ENCODE measurements around the gene HOXA10. TPM values are rescaled to one million over a fixed set of nuclear protein-coding genes. Genes with fewer than 3 reads are reported as not detected.

HOXA10 gene
- total RNA-seq, 1 donor from 2014 or later, result 36.7 TPM

DNA sequence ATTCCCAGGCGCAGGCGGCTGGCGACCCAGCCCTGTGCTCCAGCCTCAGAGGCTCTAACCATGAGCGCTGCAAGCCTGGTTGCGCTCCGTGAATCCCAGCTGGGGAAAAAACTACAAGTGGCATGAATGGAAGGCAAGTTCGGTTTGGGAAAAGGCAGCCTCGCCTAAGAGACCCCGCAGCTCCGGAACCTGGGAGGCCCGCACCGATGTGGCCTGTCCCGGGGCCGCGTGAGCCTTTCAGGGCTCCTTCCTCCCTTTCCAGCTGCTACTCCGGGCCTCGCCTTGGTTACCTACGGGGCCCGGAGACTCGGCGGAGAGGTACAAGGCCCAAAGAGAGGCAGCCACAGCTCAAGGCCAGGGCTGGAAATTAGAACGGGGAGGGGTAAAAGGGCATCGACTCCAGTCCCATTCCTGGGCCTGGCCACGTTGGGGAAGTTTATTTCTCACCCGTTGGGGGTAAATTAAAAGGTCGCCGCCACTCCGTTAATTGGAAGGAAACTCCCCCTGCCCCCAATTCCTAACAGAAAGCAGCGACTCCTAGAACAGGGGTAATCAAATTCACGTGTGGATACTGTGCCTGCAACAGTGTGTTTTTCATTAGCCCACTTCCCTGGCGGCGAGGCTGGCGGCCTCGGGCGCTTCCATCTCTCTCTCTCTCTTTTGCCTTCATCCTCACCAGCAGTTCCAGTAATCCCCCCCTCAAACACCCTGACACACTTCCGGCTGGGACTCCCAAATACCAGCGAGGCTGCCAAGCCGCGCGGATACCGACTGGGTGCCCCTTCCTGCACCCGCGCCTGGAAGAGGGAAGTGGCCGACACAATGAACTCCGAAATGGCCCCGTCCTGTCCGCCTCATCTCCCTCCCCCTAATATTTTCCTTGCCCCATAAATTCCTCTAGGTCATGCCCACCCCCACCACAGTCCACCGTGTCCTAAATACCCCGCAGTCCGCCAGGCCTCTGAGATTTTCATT lies 7.3 kb downstream of the HOXA10 start:
- H3K4me3 ChIP-seq (ENCODE audit: low read depth, low read length), result peak overlapping the region; percentile 74
- DNase-seq (ENCODE audit: low read depth), result no peak
- TF ChIP-seq, protein P1, sequence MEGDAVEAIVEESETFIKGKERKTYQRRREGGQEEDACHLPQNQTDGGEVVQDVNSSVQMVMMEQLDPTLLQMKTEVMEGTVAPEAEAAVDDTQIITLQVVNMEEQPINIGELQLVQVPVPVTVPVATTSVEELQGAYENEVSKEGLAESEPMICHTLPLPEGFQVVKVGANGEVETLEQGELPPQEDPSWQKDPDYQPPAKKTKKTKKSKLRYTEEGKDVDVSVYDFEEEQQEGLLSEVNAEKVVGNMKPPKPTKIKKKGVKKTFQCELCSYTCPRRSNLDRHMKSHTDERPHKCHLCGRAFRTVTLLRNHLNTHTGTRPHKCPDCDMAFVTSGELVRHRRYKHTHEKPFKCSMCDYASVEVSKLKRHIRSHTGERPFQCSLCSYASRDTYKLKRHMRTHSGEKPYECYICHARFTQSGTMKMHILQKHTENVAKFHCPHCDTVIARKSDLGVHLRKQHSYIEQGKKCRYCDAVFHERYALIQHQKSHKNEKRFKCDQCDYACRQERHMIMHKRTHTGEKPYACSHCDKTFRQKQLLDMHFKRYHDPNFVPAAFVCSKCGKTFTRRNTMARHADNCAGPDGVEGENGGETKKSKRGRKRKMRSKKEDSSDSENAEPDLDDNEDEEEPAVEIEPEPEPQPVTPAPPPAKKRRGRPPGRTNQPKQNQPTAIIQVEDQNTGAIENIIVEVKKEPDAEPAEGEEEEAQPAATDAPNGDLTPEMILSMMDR (conservative IDR thresholded peaks at IDR 0.05; ENCODE audit: low read depth, low read length), result no peak

DNA sequence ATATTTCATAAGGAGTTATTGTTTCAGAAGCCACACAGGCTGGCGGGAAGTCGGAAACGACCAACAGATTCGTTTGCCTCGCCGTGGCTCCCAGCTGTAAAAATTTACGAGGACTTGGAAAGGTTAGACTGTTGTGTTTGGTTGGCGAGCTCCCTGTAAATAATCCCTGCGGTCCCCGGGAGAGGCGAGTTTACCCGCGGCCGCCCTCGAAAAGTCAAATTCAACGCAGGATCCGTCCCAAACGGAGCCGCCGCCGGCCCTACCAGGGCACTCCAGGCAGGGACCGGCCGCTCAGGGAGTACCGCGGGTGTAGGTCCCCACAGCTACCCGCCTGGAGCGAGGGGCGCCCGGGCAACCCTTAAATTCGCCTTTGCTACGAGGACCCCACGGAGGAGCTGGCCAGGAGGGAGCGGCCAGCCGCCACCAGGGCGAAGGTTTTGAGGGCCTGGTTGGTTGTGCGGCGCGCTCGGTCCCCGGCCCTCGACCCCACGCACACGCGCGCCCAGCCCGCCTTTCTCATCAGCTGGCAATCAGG lies 8.1 kb downstream of the HOXA10 start:
- peak overlapping the region; percentile 74 for H3K4me3 ChIP-seq (ENCODE audit: low read depth, low read length)
- no peak for DNase-seq (ENCODE audit: low read depth)

DNA sequence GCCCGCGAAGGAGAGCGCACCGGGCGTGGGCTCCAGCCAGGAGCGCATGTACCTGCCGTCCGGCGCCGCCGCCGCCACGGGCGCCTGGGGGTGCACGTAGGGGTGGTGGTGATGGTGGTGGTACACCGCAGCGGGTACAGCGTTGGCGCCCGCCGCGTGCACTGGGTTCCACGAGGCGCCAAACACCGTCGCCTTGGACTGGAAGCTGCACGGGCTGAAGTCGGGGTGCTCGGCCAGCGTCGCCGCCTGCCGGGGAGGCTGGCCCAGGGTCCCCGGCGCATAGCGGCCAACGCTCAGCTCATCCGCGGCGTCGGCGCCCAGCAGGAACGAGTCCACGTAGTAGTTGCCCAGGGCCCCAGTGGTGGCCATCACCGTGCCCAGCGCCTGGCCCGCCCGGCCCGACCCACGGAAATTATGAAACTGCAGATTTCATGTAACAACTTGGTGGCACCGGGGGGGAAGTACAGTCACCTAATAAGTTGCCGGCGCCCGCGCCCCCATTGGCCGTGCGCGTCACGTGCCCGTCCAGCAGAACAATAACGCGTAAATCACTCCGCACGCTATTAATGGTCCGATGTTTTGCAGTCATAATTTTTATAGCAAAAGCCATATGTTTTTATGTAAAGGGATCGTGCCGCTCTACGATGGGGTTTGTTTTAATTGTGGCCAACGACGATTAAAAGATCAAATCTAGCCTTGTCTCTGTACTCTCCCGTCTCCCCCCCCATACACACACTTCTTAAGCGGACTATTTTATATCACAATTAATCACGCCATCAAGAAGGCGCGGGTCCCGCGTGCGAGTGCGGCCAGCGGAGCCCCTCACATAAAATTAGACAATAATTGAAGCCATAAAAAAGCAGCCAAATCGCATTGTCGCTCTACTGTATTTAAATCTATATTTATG lies 8.8 kb downstream of the HOXA10 start, which contains the start of gene HOXA9:
HOXA9 (minus strand) TSS at position 449 of the 907 bp plus-strand sequence; CDS start at position 369, 80 bp downstream.
- peak within 1 kb of the TSS; percentile 74 for H3K4me3 ChIP-seq (ENCODE audit: low read depth, low read length)
- no peak for DNase-seq (ENCODE audit: low read depth)
- TF ChIP-seq, protein P1 (conservative IDR thresholded peaks at IDR 0.05; ENCODE audit: low read depth, low read length), result peak; percentile 18

More for the DNA sequence above, 8.1 kb downstream of the HOXA10 start:
- TF ChIP-seq, protein P1 (conservative IDR thresholded peaks at IDR 0.05; ENCODE audit: low read depth, low read length), result no peak

- TF ChIP-seq, protein P1 (conservative IDR thresholded peaks at IDR 0.05; ENCODE audit: low read depth, low read length), result peak; percentile 16
- H3K4me3 ChIP-seq (ENCODE audit: low read depth, low read length), result peak overlapping the region; percentile 74
- DNase-seq (ENCODE audit: low read depth), result no peak
Measured at GRCh38 chr7:27164367-27165088, 9.6 kb downstream of the HOXA10 start.

DNA sequence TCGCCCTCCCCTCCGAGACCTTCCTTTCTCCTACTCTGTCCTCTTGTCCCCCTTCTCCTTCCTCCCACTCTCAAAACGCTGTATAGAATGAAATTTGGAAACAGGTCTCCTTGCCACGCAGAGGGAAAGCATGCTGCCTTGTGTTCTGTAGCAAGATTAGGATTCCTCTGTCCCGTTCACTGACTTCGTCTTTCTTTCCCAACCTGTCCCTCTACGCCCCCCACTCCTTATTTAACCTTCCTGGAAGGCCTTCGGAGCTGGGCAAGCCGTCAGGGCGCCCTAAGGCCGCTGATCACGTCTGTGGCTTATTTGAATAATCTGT lies 10.1 kb downstream of the HOXA10 start:
- H3K4me3 ChIP-seq (ENCODE audit: low read depth, low read length), result peak overlapping the region; percentile 74
- TF ChIP-seq, protein P1 (conservative IDR thresholded peaks at IDR 0.05; ENCODE audit: low read depth, low read length), result no peak
- DNase-seq (ENCODE audit: low read depth), result no peak
